NOMO-1 treated with dmso at 0.1 percent for 144 hours (cell line): ENCODE results near the gene CHRNA7.

Experiments used
- DNase-seq: peaks from one replicate; lab custom pipeline; 2025; ENCODE audit not compliant: unreplicated experiment; lab: John Stamatoyannopoulos, UW

Gene CHRNA7

DNA sequence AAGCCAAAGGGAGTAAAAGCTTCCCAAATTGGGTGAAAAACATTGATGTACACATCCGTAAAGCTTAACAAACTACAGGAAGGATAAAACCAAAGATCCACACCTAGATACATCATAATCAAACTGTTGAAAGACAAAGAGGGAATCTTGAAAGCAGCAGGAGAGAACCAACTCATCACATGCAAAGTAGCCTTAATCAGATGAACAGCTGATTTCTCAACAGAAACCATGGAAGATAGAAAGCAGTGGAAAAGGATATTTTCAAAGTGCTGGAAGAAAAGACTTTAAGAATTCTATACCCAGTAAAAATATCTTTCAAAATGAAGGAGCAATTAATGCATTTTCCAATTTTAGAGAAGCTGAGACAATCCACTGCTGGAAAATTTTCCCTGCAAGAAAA, 36.8 kb downstream of the CHRNA7 start:
- no peak for DNase-seq

DNA sequence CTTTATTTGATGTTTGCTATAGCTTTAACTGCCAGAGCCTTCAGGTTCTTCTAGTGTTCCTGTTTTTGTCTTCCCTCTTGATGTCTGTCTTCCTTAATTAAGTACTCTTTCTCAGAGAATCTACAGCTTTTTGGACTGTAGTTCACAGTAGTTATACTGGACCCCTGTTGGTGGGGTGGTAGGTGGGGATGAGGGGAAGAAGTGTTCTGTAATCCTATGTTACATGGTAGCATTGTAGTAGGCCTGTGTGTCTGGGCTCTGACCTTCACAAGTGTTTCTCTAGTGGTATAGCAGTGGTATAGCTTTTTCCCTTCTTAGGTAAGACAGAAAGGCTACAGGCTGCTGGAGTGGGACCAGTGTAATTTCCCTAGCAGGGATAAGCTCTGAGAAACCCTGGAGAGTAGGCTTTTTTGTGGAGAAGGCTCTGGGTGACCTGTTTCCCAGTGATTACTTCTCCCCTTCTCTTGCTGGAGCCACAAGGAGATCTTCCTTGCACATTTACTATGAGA, 59.6 kb downstream of the CHRNA7 start:
- no peak for DNase-seq

GRCh38 chr15:32091505-32092380, 61.4 kb downstream of the CHRNA7 start:
- no peak for DNase-seq

DNA sequence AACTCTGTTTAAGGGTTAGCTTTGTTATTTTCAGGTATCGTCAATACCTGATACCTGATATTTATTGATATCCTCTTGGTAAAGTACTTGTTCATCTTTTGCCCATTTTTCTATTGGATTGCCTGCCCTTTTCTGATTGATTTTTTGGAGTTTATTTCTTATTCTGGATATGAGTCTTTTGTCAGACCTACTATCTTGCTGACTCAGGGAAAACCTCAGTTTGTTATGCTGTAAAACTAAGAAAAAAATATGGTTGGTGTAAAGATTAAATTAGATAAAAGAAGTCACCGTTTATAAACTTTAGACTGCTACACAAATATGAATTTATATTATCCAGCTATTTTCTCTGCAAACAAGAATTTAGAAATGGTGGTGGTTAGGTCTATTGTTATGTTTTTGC, 65.9 kb downstream of the CHRNA7 start:
- no peak for DNase-seq

- no peak for DNase-seq
Measured at GRCh38 chr15:32096916-32097617, 66.8 kb downstream of the CHRNA7 start.

DNA sequence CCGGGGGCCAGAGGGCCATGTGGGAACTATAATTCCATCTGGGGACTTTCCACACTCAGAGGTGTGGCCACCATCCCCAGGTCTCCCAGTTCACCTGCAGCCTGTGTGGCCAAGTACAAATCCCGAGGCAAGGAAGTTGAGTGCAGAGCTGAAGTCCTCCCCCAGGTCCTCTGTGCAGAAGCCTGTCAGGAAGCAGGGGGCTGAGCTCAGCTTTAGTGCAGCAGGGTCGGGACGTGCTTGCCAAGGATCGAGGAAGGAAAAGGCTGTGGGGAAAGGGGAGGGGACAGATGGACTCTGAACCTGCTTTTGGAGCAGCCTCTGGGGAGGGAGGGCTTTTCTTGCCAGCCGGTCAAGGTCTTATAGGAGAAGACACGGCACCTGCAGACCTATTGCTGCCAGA, 67.7 kb downstream of the CHRNA7 start:
- no peak for DNase-seq

GRCh38 chr15:32099097-32099785, 68.9 kb downstream of the CHRNA7 start:
- no peak for DNase-seq

- DNase-seq, result no peak
Measured at GRCh38 chr15:32099956-32100684, 69.8 kb downstream of the CHRNA7 start.

- no peak for DNase-seq
Measured at GRCh38 chr15:32104061-32104995, 74.0 kb downstream of the CHRNA7 start.

GRCh38 chr15:32105258-32106241, 75.2 kb downstream of the CHRNA7 start:
- no peak for DNase-seq

GRCh38 chr15:32106401-32107381, 76.4 kb downstream of the CHRNA7 start:
- DNase-seq, result no peak

DNA sequence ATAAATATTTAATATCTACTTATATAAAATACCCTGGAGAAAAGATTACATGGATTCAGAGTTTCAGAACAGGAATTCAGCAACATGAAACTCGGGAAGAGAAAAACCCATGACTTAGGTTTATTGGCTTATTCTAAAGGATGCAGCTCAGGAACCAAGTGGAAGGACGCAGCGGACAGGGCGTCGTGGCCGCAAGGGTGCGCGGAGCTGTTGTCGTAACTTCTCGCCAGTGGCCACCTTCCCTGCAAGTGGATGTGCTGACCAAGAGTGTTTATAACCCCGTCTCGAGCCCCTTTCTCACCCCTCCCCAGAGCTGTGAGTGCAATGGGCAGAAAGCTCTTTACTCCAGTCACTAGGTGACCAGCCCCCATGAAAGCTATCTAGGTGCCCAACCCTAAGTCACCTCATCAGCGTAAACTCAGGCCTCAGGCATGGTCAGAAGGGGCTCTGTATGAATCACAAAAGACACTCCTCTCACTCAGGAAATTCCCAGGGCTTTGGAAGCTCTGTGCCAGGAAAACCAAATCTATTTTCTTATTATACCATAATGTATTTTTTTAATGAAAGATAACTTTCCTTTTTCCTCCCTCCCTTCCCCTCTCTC, 77.3 kb downstream of the CHRNA7 start:
- DNase-seq, result no peak

DNA sequence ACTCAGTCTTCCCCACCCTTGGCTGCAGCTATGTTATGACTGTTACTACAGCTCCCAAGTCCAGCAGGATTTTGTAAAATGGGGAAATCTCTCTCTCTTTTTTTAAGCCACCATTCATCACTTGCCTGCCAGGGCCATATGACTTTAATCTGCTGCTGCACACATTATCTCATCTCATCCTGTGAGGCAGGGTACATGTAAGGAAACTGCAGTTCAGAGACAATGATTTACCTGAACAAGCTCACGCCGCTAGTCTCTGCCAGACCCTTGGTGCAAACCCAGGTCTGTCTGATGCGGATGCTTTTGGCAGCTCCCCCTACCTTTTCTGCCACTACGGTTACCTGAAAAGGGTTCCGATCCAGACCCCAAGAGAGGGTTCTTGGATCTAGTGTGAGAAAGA, 78.3 kb downstream of the CHRNA7 start:
- no peak for DNase-seq

- no peak for DNase-seq
Measured at GRCh38 chr15:32112101-32112500, 81.8 kb downstream of the CHRNA7 start.

- DNase-seq, result no peak
Measured at GRCh38 chr15:32113224-32113623, 82.9 kb downstream of the CHRNA7 start.

GRCh38 chr15:32117122-32117521, 86.8 kb downstream of the CHRNA7 start:
- no peak for DNase-seq

DNA sequence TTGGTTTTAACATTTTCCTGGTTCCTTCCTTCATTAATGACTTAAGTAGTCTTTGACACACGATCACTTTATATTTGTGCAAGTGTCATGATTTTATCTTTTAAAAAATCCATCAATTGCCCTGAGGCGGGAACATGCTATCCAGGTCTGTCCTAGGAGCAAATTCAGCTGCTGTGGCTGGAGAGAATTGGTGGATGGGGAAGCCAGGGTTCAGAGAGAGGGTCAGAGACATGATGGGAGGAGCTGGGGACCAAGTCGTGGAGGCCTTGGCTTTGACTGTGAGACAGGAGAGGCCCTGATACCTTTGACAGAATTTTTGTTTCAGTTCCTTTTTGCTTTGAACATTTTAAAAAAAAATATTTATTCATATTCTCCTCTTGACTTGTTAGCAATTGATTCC, 89.0 kb downstream of the CHRNA7 start:
- no peak for DNase-seq
